Thoracic aorta (tissue), 2 donors: Measurements from ENCODE around the gene HPS1. TPM values are rescaled to one million over a fixed set of nuclear protein-coding genes. Genes with fewer than 3 reads are reported as not detected.

Source experiments
- ATAC-seq: fragments of 150-250 bp; one replicate; pipeline ENCODE4 v1.8.0; 2017; ENCODE audit warnings: low read depth; ENCODE audit not compliant: insufficient number of reproducible peaks, low FRiP score
- DNase-seq: peaks from one replicate; pipeline ENCODE4 v3.0.0-alpha.2; 2020; ENCODE audit warnings: low spot score
- H3K27ac ChIP-seq, 2 donors: fragments of 200-600 bp; sonication (generic); 1 replicate in 1 of 2; 2 replicates in 1 of 2; pipeline ENCODE4 v1.5.1; 2016; ENCODE audit warnings: mild to moderate bottlenecking in 2 of 2, moderate library complexity in 2 of 2
- H3K27me3 ChIP-seq: fragments of 200-600 bp; sonication (generic); replicated peaks from 2 replicates; pipeline ENCODE4 v1.6.0; 2016; ENCODE audit warnings: mild to moderate bottlenecking; ENCODE audit not compliant: insufficient read depth
- H3K36me3 ChIP-seq: fragments of 200-600 bp; sonication (generic); one replicate; pipeline ENCODE4 v1.5.1; 2016
- H3K4me1 ChIP-seq, 2 donors: fragments of 200-600 bp; sonication (generic); 1 replicate in 1 of 2; 2 replicates in 1 of 2; pipeline versions ENCODE4 v1.5.1 to v1.6.0; 2016; ENCODE audit warnings: low read depth in 2 of 2, mild to moderate bottlenecking in 1 of 2; ENCODE audit not compliant: control insufficient read depth in 1 of 2
- H3K4me3 ChIP-seq: fragments of 200-600 bp; sonication (generic); 2 replicates; pipeline ENCODE4 v1.5.1; 2016; ENCODE audit warnings: mild to moderate bottlenecking
- H3K9me3 ChIP-seq: fragments of 200-600 bp; sonication (generic); 2 replicates; pipeline ENCODE4 v1.5.1; 2016
- total RNA-seq, 2 donors: library from RNA; depleted of rRNA; stranded (reverse); fragments of >200 nt; gene quantifications; one replicate each; pipeline versions ENCODE4 v1.1.0 to v1.2.3, GENCODE V29; 2016
- TF ChIP-seq, protein P1 (sequence below): fragments of 200-600 bp; sonication (generic); IDR thresholded peaks from one replicate; pipeline ENCODE4 v1.5.1; 2019; ENCODE audit warnings: antibody characterized with exemption

The HPS1 gene
- total RNA-seq, 2 donors from 2014 or later: 60.1 to 79.3 TPM

DNA sequence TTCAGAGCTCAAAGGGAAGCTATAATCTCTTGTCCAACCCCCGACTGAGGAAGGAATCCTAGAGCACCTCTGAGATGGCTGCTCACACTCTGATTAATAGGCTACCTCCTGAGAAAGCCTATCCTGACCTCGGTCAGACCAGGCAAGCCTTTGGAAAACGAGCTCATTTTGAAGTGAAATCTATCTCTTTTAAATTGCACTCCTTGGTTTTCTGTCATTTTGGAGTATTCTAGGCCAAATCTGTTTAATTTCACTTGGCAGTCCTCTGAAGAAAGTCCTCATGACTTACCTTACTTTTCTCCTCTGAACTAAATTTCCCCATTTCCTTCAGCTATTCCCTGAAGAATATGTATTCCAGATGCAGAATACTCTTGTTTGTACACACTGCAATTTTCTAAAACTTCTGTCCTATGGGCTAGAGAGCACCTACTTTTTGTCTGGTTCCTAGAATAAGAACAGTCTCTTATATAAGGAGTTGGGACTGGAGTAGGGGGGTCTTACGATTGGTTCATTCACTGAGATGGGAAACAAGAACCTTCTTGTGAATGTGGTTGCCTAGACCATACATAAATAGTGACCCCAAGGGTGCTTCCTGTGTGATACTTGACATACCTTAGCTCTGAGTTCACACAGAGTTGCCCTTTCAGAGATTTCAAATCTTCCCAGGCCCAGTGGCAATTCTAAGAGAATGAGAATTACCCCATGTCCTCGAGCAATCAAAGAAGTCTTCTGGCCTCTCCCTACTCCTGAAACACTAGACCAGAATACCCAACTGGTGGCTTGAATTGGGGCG lies 31.9 kb upstream of the HPS1 start:
- DNase-seq (no peak), ATAC-seq (no peak)
- TF ChIP-seq, protein P1, sequence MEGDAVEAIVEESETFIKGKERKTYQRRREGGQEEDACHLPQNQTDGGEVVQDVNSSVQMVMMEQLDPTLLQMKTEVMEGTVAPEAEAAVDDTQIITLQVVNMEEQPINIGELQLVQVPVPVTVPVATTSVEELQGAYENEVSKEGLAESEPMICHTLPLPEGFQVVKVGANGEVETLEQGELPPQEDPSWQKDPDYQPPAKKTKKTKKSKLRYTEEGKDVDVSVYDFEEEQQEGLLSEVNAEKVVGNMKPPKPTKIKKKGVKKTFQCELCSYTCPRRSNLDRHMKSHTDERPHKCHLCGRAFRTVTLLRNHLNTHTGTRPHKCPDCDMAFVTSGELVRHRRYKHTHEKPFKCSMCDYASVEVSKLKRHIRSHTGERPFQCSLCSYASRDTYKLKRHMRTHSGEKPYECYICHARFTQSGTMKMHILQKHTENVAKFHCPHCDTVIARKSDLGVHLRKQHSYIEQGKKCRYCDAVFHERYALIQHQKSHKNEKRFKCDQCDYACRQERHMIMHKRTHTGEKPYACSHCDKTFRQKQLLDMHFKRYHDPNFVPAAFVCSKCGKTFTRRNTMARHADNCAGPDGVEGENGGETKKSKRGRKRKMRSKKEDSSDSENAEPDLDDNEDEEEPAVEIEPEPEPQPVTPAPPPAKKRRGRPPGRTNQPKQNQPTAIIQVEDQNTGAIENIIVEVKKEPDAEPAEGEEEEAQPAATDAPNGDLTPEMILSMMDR: no peak
- Histone ChIP-seq H3K27me3 (no peaks in the 10 kb centered on the region), H3K4me1 (no peaks in the 10 kb centered on the region), H3K36me3 (no peaks in the 10 kb centered on the region), H3K9me3 (no peaks in the 10 kb centered on the region), H3K4me3 (no peak overlapping the region), H3K27ac (no peak overlapping the region)

DNA sequence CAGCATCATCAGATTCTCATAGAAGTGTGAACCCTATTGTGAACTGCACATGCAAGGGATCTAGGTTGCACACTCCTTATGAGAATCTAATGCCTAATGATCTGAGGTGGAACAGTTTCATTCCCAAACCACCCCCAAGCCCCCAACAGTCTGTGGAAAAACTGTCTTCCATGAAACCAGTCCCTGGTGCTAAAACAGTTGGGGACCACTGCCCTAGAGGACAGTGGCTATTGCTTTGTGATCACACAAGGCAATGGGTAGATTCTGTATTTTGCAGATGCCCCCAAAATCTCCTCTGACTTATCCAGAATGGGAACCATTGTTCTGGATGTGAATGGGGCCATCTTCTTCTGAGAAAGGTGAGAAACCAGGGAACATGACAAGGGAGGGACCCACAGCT lies 31.1 kb upstream of the HPS1 start:
- DNase-seq: no peak
- ATAC-seq: no peak
- Histone ChIP-seq H3K27me3 (no peaks in the 10 kb centered on the region), H3K9me3 (no peaks in the 10 kb centered on the region), H3K27ac (no peak overlapping the region), H3K4me3 (no peak overlapping the region), H3K4me1 (no peaks in the 10 kb centered on the region), H3K36me3 (no peaks in the 10 kb centered on the region)
- TF ChIP-seq, protein P1: no peak

DNA sequence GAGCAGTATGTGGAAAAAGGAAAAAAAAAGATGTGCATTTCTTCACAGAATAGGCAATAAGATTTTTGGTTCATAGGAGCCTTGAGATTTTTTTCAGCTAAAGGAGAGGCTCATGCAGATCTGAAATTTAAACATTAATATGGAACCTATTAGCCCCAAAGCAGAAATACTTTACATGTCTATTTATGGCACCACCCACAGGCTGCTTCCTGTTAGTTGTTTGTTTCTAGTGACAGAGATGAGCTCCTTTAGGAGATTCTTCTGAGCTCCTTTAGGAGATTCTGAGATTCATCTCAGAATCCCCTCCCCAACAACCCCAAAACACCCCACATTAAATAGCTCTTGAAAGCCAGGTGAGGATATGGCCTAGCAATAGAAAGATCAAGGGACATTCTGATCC lies 27.9 kb upstream of the HPS1 start:
- Histone ChIP-seq H3K27ac (no peak overlapping the region), H3K36me3 (no peaks in the 10 kb centered on the region), H3K4me3 (no peak overlapping the region), H3K27me3 (no peaks in the 10 kb centered on the region), H3K9me3 (no peaks in the 10 kb centered on the region), H3K4me1 (no peaks in the 10 kb centered on the region)
- no peak for ATAC-seq
- DNase-seq: no peak
- TF ChIP-seq, protein P1: no peak

DNA sequence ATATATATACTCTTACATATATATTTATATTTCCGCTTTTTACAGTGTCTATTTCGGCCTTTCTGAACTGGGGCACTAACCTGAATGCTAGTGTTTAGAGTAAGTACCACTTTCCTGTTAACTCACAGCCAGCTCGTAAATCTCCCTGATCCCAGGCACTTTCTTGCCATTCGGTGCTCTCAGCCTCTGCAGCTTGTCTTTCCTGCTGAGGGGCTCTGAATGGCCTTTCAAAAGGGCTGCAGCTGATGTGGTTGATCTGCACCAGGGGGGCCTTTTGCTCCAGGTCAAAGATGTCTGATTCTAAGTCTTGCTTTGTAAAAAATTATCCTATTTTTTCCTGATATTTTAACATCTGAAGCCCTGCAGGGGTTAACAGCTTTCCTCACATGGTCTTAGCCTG lies 25.5 kb upstream of the HPS1 start:
- Histone ChIP-seq H3K36me3 (no peaks in the 10 kb centered on the region), H3K9me3 (no peaks in the 10 kb centered on the region), H3K27me3 (no peaks in the 10 kb centered on the region), H3K27ac (no peak overlapping the region), H3K4me1 (peaks cover 0 to 6% of the 10 kb centered on the region in 2 donors), H3K4me3 (no peak overlapping the region)
- ATAC-seq: no peak
- no peak for DNase-seq
- TF ChIP-seq, protein P1: no peak

DNA sequence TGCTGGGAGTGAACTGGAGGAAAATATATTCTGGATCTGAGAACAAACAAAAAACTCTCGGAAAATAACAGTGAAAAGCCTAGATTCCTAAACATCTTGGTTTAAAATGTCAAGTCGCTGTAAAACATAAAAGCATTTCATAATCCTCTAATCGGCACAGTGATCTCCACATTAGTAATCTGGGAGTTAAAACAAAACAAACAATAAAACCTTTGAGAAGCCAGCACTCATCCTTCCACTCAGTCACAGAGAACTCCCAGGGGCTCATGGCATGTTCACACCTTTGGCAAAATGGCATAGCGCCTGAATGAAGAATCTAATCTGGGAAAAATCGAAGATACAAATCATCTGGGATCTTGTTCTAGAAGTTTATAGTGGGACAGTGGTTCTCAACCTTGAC lies 24.1 kb upstream of the HPS1 start:
- H3K27ac ChIP-seq: no peak overlapping the region
- H3K27me3 ChIP-seq: no peaks in the 10 kb centered on the region
- TF ChIP-seq, protein P1: no peak
- DNase-seq (no peak), ATAC-seq (no peak)
- H3K4me3 ChIP-seq: no peak overlapping the region
- no peaks in the 10 kb centered on the region for H3K9me3 ChIP-seq
- no peaks in the 10 kb centered on the region for H3K36me3 ChIP-seq
- H3K4me1 ChIP-seq: peaks cover 0 to 6% of the 10 kb centered on the region in 2 donors
